ENCODE results near the gene MYF6.

- no peak for TF ChIP-seq CTCF (IDR thresholded peaks at IDR 0.05)
- no peak for TF ChIP-seq POLR2A (IDR thresholded peaks at IDR 0.05)
Observed at GRCh38 chr12:80752464-80752863, 45.0 kb downstream of the MYF6 start.

All from esophagus squamous epithelium (tissue), 4 donors.